KOPT-K1 (cell line): ENCODE data around the gene PHLDB3.
A peak's percentile ranks its signal among the peaks of the same experiment; 100 is the strongest.
"Not testable (repeated sequence)": the region's sequence is repeated elsewhere in the genome, so short reads cannot be mapped to it uniquely, and the experiment has no call there.

ENCODE experiments used
- H3K27ac ChIP-seq: fragments of 200-600 bp; sonication (generic); 2 replicates; pipeline ENCODE4 v1.5.1; 2016; ENCODE audit warnings: antibody characterized with exemption, mild to moderate bottlenecking, low read depth, low read length; ENCODE audit not compliant: poor library complexity, severe bottlenecking
- H3K36me3 ChIP-seq: fragments of 200-600 bp; sonication (generic); 2 replicates; pipeline ENCODE4 v1.5.1; 2017; ENCODE audit warnings: antibody characterized with exemption, mild to moderate bottlenecking, low read length, moderate library complexity; ENCODE audit not compliant: insufficient read depth
- H3K9me3 ChIP-seq: fragments of 200-600 bp; sonication (generic); 2 replicates; pipeline ENCODE4 v1.5.1; 2017; ENCODE audit warnings: antibody characterized with exemption, low read length, mild to moderate bottlenecking; ENCODE audit not compliant: insufficient read depth, poor library complexity, severe bottlenecking

PHLDB3 gene

DNA sequence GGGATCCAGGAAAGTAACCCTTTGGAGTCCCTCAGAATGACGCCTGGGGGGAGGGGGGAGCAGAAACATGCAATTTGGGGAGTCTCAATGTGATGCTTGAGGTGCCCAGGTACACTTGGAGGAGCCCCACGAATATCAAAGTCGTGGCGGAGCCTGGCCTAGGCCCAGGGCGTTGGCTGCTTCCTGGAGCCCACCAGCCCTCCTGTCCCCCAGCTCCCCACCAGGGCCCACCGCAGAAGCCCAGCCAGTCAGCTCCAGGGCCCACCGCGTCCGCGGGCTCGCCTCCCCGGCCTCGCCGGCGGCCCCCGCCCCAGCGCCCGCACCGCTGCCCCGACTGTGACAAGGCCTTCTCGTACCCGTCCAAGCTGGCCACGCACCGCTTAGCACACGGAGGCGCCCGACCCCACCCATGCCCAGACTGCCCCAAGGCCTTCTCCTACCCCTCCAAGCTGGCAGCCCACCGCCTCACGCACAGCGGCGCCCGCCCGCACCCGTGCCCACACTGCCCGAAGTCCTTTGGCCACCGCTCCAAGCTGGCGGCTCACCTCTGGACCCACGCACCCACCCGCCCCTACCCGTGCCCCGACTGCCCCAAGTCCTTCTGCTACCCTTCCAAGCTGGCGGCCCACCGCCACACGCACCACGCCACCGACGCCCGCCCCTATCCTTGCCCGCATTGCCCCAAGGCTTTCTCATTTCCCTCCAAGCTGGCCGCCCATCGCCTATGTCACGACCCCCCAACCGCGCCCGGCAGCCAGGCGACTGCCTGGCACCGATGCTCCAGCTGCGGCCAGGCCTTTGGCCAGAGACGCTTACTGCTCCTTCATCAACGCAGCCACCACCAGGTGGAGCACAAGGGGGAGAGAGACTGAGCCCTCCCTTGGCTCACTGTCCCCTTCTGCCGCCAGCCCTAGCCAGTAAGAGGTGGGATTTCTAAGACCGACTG is 30.5 kb upstream of the PHLDB3 start:
- peaks cover 10% of the 10 kb centered on the region for H3K9me3 ChIP-seq
- H3K36me3 ChIP-seq: peaks cover 30% of the 10 kb centered on the region
- H3K27ac ChIP-seq: no peak overlapping the region

GRCh38 chr19:43534305-43534815 is 29.8 kb upstream of the PHLDB3 start:
- no peak overlapping the region for H3K27ac ChIP-seq
- H3K36me3 ChIP-seq: peaks cover 23% of the 10 kb centered on the region
- H3K9me3 ChIP-seq: peaks cover 8% of the 10 kb centered on the region

GRCh38 chr19:43533546-43534304 is 29.2 kb upstream of the PHLDB3 start:
- H3K27ac ChIP-seq: peak overlapping the region; percentile 74
- peaks cover 1% of the 10 kb centered on the region for H3K9me3 ChIP-seq
- H3K36me3 ChIP-seq: peaks cover 16% of the 10 kb centered on the region

DNA sequence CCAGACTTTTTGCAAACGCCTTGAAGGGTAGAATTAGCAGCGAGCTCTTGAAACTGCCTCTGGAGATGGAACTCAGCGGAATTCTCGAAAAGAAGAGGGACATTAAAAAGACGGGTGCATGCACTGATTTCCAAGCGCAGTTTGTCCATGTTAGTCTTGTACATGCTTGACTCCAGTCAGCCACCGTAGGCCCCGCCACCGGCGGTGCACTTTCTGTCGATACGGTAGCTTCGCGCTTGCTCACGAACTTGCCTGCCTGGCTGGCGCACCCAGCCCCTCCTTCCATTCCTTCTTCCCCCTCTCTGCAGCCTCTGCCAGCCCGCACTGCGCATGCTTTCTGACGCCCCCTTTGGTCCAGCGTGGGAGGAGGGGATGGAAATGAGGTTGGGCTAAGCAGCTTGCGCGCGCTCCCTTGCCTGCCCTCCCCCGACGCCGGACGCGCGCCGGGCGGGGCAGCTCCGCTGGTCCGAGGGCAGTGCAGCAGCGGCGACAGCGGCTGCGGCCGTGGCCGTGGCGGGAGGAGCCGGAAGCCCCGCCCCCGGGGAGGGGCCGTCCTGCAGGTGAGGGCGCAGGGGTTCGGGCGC is 28.5 kb upstream of the PHLDB3 start, which contains the start of gene ZNF575:
Gene ZNF575, plus strand, starts transcription at position 227 of the 584 bp plus-strand sequence. CDS start 1,235 bp downstream, outside the sequence.
- Histone ChIP-seq H3K9me3 (no peaks in the 10 kb centered on the region), H3K36me3 (peaks cover 10% of the 10 kb centered on the region), H3K27ac (peak within 1 kb of the TSS; percentile 74)

- Histone ChIP-seq H3K27ac (peak overlapping the region; percentile 74), H3K9me3 (no peaks in the 10 kb centered on the region), H3K36me3 (peaks cover 5% of the 10 kb centered on the region)
Observed at GRCh38 chr19:43532571-43532961, 28.0 kb upstream of the PHLDB3 start.

GRCh38 chr19:43527860-43528622 is 23.5 kb upstream of the PHLDB3 start:
- no peaks in the 10 kb centered on the region for H3K36me3 ChIP-seq
- no peak overlapping the region for H3K27ac ChIP-seq
- no peaks in the 10 kb centered on the region for H3K9me3 ChIP-seq

- Histone ChIP-seq H3K9me3 (no peaks in the 10 kb centered on the region), H3K27ac (peak within 1 kb of the TSS; percentile 50), H3K36me3 (no peaks in the 10 kb centered on the region)
Observed at GRCh38 chr19:43526884-43527859, 22.6 kb upstream of the PHLDB3 start, which contains the start of gene ETHE1. Gene ETHE1, minus strand, starts transcription at chr19:43527201. Its CDS starts 24 bp downstream, at chr19:43527177.

- Histone ChIP-seq H3K9me3 (no peaks in the 10 kb centered on the region), H3K36me3 (no peaks in the 10 kb centered on the region), H3K27ac (peak overlapping the region; percentile 50)
Observed at GRCh38 chr19:43525836-43526771, 21.6 kb upstream of the PHLDB3 start.

GRCh38 chr19:43524922-43525835 is 20.6 kb upstream of the PHLDB3 start:
- no peaks in the 10 kb centered on the region for H3K36me3 ChIP-seq
- H3K27ac ChIP-seq: peak overlapping the region; percentile 50
- no peaks in the 10 kb centered on the region for H3K9me3 ChIP-seq

GRCh38 chr19:43523696-43524095 is 19.1 kb upstream of the PHLDB3 start:
- H3K36me3 ChIP-seq, H3K27ac ChIP-seq, H3K9me3 ChIP-seq: not testable (repeated sequence)

DNA sequence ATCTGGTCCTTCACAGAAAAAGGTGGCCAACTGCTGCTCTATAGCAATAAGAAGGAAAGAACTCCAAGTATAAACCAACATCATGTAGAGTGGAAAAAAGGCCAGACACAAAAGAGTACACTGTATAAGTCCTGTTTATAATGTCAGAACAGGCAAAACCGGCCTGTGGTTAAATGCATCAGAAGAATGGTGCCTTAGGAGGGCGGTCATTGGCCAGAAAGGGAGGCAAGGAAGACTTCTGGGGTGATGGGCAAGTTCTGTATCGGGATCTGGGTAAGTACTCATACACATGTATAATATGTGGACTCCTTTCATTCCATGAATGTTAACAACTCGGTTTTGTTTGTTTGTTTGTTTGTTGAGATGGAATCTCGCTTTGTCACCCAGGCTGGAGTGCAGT is 18.4 kb upstream of the PHLDB3 start:
- Histone ChIP-seq H3K27ac (no peak overlapping the region), H3K36me3 (no peaks in the 10 kb centered on the region), H3K9me3 (no peaks in the 10 kb centered on the region)
